ENCODE measurements around the gene ZSCAN26.
"Not testable (repeated sequence)": the region's sequence is repeated elsewhere in the genome, so short reads cannot be mapped to it uniquely, and the experiment has no call there.

DNA sequence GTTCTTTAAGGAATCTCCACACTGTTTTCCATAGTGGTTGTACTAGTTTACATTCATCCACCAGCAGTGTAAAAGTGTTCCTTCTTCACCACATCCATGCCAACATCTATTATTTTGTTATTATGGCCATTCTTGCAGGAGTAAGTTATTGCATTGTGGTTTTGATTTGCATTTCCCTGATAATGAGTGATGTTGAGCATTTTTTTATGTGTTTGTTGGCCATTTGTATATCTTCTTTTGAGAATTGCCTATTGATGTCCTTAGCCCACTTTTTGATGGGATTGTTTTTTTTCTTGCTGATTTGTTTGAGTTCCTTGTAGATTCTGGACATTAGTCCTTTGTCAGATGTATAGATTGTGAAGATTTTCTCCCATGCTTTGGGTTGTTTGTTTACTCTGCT is 39.4 kb downstream of the ZSCAN26 start:
- TF ChIP-seq FOXK2 (IDR thresholded peaks at IDR 0.05); FOXA1 (IDR thresholded peaks at IDR 0.05); ELF4 (IDR thresholded peaks at IDR 0.05); LEF1 (IDR thresholded peaks at IDR 0.05; ENCODE audit: borderline replicate concordance): not testable (repeated sequence)

All from HEK293T (cell line).